CD4-positive, alpha-beta T cell treated with Interleukin-2 at 100 ng/mL for 4 hours (primary cell): Measurements from ENCODE around the gene KANK4.

Experiments used
- DNase-seq: peaks from one replicate; pipeline ENCODE4 v3.0.0-alpha.2; 2020; ENCODE audit warnings: low spot score

Gene KANK4

DNA sequence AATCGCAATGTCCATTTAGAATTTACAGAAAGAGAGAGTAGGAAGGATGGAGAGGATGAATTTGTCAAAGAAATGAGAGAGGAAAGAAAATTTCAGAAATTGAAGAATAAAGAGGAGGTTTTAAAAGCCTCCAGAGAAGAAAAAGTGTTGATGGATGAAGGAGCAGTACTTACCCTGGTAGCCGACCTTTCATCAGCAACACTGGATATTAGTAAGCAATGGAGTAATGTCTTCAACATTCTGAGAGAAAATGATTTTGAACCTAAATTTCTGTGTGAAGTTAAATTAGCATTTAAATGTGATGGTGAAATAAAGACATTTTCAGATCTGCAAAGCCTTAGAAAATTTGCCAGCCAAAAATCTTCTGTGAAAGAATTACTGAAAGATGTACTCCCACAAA lies 112.0 kb downstream of the KANK4 start:
- no peak for DNase-seq

DNA sequence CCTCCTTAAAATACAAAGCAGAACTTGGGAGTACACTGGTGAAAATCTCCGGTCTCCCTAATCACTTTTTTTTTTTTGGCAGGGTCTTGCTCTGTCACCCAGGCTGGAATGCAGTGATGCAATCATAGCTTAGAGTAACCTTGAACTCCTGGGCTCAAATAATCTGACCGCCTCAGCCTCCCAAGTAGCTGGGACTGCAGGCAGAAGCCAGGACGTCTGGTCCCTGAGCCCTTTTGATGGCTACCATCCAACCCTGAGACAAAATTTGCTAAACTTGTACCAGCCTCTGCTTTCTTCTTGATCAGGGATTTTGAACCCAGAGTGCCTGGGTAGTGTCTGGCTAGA lies 120.5 kb downstream of the KANK4 start:
- DNase-seq, result no peak

GRCh38 chr1:62198069-62198780 lies 121.0 kb downstream of the KANK4 start:
- no peak for DNase-seq

DNA sequence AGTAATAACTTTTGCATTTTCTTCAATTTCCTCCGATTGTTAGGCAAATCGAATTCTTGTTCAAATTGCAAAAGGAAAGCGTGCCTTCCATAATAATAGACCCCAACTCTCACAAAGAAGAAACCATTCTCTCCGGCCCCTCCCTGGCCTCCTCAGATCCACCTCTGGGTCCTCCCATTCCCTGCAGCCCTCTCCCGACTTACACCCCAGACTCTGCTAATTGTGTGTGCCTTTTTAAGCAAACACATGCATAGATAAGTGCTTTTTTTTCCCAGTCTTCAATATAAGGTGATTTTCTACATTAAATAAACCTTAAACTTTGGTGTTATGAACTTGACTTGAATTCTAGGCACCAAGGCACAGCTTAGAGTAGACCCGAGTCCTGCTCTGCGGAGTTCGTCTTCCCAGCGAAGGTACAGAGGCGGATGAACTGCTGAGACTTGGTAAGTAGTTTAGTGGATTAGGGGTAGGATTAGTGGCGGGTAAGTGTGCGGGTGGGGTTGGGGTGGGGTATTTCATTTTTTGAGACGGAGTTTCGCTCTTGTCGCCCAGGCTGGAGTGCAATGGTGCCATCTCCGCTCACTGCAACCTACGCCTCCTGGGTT lies 123.0 kb downstream of the KANK4 start:
- DNase-seq, result no peak

- no peak for DNase-seq
These were observed 124.3 kb downstream of the KANK4 start, which contains the start of gene L1TD1 for GRCh38 chr1:62194651-62195544. L1TD1 (plus strand) TSS chr1:62194849; CDS start chr1:62206629, 11,780 bp downstream.

DNA sequence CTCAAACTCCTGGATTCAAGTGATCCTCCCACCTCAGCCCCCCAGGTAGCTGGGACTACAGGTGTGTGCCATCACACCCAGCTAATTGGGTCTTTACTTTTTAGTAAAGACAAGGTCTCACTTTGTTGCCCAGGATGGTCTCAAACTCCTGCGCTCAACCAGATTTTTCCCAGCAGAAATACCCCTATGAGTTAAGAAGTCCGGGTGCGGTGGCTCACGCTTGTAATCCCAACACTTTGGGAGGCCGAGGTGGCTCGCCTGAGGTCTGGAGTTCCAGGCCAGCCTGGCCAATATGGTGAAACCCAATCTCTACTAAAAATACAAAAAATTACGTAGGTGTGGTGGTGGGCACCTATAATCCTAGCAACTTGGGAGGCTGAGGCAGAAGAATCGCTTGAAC lies 131.1 kb downstream of the KANK4 start:
- DNase-seq, result no peak

DNA sequence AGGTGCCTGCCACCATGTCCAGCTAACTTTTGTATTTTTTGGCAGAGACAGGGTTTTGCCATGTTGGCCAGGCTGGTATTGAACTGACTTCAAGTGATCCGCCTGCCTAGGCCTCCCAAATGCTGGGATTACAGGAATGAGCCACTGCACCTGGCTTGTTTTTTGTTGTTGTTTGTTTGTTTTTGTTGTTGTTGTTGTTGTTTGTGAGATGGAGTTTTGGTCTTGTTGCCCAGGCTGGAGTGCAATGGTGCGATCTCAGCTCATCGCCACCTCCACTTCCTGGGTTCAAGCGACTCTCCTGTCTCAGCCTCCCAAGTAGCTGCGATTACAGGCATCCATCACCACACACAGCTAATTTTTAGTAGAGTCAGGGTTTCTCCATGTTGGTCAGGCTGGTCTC lies 131.7 kb downstream of the KANK4 start:
- DNase-seq, result no peak
